Testis (tissue), 2 donors: ENCODE measurements around the gene CDC42SE2.

Experiments
- CTCF ChIP-seq, 3 experiments: fragments of 450-650 bp in 2 of 3; fragments of 200-600 bp in 1 of 3; sonication (generic) in 1 of 3; IDR thresholded peaks; one replicate each; pipeline ENCODE4 v1.5.1; 2016 to 2019; ENCODE audit warnings: antibody characterized with exemption in 3 of 3, mild to moderate bottlenecking in 2 of 3, moderate library complexity in 1 of 3
- POLR2A ChIP-seq: fragments of 450-650 bp; IDR thresholded peaks from one replicate; pipeline ENCODE4 v1.6.1; 2017; ENCODE audit warnings: antibody characterized with exemption, mild to moderate bottlenecking, moderate library complexity

- TF ChIP-seq CTCF (IDR thresholded peaks at IDR 0.05) (no peak), POLR2A (no peak)
Observed at GRCh38 chr5:131393498-131393968, 129.7 kb downstream of the CDC42SE2 start.
